GM23248 (cell line): Measurements from ENCODE around the gene SUPT5H.

ENCODE experiments used
- EZH2 ChIP-seq: fragments of 200-600 bp; sonication (generic); IDR thresholded peaks from 2 replicates; pipeline ENCODE4 v1.6.1; 2018; ENCODE audit warnings: antibody characterized with exemption, mild to moderate bottlenecking; ENCODE audit not compliant: insufficient read depth, poor library complexity, severe bottlenecking
- EZH2phosphoT487 ChIP-seq: fragments of 200-600 bp; sonication (generic); IDR thresholded peaks from 2 replicates; pipeline ENCODE4 v1.6.1; 2018; ENCODE audit warnings: antibody characterized with exemption, moderate library complexity, mild to moderate bottlenecking, low read depth; ENCODE audit not compliant: insufficient read depth

DNA sequence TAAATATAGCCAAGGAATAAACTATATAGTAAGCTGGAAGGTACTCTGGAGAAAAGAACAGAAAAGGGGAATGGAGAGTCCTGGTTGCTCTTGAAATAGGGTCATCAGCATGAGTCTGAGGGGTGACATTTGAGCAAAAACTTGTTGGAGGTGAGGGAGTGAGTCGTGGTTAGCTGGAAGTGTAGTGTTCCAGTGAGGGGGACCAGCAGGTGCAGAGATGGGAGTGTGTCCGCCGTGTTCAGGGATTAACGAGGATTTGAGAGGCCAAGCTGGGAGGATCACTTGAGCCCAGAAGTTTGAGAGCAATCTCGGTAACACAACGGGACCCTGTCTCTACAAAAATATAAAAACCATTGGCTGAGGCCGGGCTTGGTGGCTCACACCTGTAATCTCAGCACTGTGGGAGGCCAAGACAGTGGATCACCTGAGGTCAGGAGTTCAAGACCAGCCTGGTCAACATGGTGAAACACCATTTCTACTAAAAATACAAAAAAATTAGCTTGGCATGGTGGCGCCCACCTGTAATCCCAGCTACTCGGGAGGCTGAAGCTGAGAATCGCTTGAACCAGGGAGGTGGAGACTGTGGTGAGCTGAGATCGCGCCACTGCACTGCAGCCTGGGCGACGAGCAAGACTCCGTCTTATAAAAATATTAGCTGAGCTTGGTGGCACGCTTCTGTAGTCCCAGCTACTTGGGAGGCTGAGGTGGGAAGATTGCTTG, 1.1 kb downstream of the SUPT5H start:
- TF ChIP-seq EZH2phosphoT487: no peak
- TF ChIP-seq EZH2: no peak
